Daoy (cell line): ENCODE results near the gene FUT8. TPM values are rescaled to one million over a fixed set of nuclear protein-coding genes. Genes with fewer than 3 reads are reported as not detected.
"Not testable (repeated sequence)": the region's sequence is repeated elsewhere in the genome, so short reads cannot be mapped to it uniquely, and the experiment has no call there.

Experiments used
- DNase-seq: peaks from one replicate; pipeline ENCODE4 v3.0.0-alpha.2; 2015; ENCODE audit warnings: low read depth
- total RNA-seq: library from RNA; depleted of rRNA; stranded (reverse); fragments of >200 nt; shearing (Covaris generic); gene quantifications from 2 replicates; pipeline ENCODE4 v1.2.3, GENCODE V29; 2014

The FUT8 gene
- total RNA-seq, 1 experiment from 2014 or later: 90.6 TPM

GRCh38 chr14:65449647-65450046 lies 37.1 kb downstream of the FUT8 start:
- DNase-seq: no peak

GRCh38 chr14:65453807-65454480 lies 41.4 kb downstream of the FUT8 start:
- no peak for DNase-seq

GRCh38 chr14:65456247-65456646 lies 43.7 kb downstream of the FUT8 start:
- no peak for DNase-seq

GRCh38 chr14:65461730-65462129 lies 49.2 kb downstream of the FUT8 start:
- DNase-seq: no peak

- DNase-seq: peak; percentile 74
These were observed 49.9 kb downstream of the FUT8 start for GRCh38 chr14:65462411-65462810.

- DNase-seq: no peak
These were observed 53.1 kb downstream of the FUT8 start for GRCh38 chr14:65465584-65465983.

- not testable (repeated sequence) for DNase-seq
These were observed 55.4 kb downstream of the FUT8 start for GRCh38 chr14:65467926-65468325.

- no peak for DNase-seq
These were observed 57.4 kb downstream of the FUT8 start for GRCh38 chr14:65469903-65470302.

- no peak for DNase-seq
These were observed 57.9 kb downstream of the FUT8 start for GRCh38 chr14:65470404-65470880.

GRCh38 chr14:65471038-65471878 lies 58.7 kb downstream of the FUT8 start:
- no peak for DNase-seq

GRCh38 chr14:65472189-65472588 lies 59.7 kb downstream of the FUT8 start:
- DNase-seq: no peak

- DNase-seq: no peak
These were observed 63.9 kb downstream of the FUT8 start for GRCh38 chr14:65476273-65476941.

GRCh38 chr14:65476942-65477318 lies 64.4 kb downstream of the FUT8 start:
- DNase-seq: no peak

GRCh38 chr14:65478017-65478416 lies 65.5 kb downstream of the FUT8 start:
- no peak for DNase-seq

- peak; percentile 77 for DNase-seq
These were observed 66.1 kb downstream of the FUT8 start for GRCh38 chr14:65478596-65478995.

- no peak for DNase-seq
These were observed 66.9 kb downstream of the FUT8 start for GRCh38 chr14:65479386-65479785.

GRCh38 chr14:65482757-65483438 lies 70.4 kb downstream of the FUT8 start:
- DNase-seq: no peak

- peak; percentile 45 for DNase-seq
These were observed 71.1 kb downstream of the FUT8 start for GRCh38 chr14:65483647-65484046.

GRCh38 chr14:65485516-65485915 lies 73.0 kb downstream of the FUT8 start:
- no peak for DNase-seq

GRCh38 chr14:65486863-65487262 lies 74.3 kb downstream of the FUT8 start:
- no peak for DNase-seq

- DNase-seq: no peak
These were observed 75.4 kb downstream of the FUT8 start for GRCh38 chr14:65487783-65488494.
